Prostate gland (tissue), 2 donors: ENCODE data around the gene CEMIP.

Source experiments
- CTCF ChIP-seq, 4 experiments: fragments of 200-600 bp in 2 of 4; fragments of 450-650 bp in 2 of 4; sonication (generic) in 2 of 4; IDR thresholded peaks; 1 replicate in 3 of 4; 2 replicates in 1 of 4; pipeline ENCODE4 v1.5.1; 2016 to 2019; ENCODE audit warnings: antibody characterized with exemption in 4 of 4, mild to moderate bottlenecking in 2 of 4, moderate library complexity in 2 of 4
- POLR2A ChIP-seq: fragments of 450-650 bp; IDR thresholded peaks from one replicate; pipeline ENCODE4 v1.6.1; 2016; ENCODE audit warnings: antibody characterized with exemption, mild to moderate bottlenecking
- POLR2AphosphoS5 ChIP-seq: sonication (generic); formaldehyde crosslinking; IDR thresholded peaks from one replicate; pipeline ENCODE4 v1.6.1; 2017; ENCODE audit warnings: antibody characterized with exemption

GRCh38 chr15:80779658-80780415 is 667 bp downstream of the CEMIP start:
- no peak for TF ChIP-seq CTCF (IDR thresholded peaks at IDR 0.05)
- no peak for TF ChIP-seq POLR2A
- no peak for TF ChIP-seq POLR2AphosphoS5
